ENCODE data around the gene MYOM1.

MYOM1 gene

DNA sequence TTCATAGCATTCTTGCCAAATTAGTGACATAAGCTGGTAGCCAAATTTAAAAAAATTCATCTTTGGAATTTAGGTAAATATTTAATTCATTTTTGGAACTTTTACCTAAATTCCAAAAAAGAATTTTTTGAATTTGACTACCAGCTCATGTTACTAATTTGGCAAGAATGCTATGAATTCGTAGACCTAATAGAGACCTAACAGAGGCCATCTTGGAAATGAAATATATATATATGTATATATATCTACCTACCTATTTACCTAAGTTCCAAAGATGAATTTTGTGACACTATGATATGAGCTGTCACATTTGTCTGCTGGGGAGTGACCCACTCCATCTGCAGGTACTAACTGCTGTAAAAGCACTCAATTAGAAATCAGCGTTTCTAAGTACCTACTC, 65.6 kb downstream of the MYOM1 start:
- no peak overlapping the region for H3K4me3 ChIP-seq (replicated peaks; ENCODE audit: low read depth, low read length)
- DNase-seq (ENCODE audit: extremely low read depth, low read depth): no peak
- TF ChIP-seq, protein P1, sequence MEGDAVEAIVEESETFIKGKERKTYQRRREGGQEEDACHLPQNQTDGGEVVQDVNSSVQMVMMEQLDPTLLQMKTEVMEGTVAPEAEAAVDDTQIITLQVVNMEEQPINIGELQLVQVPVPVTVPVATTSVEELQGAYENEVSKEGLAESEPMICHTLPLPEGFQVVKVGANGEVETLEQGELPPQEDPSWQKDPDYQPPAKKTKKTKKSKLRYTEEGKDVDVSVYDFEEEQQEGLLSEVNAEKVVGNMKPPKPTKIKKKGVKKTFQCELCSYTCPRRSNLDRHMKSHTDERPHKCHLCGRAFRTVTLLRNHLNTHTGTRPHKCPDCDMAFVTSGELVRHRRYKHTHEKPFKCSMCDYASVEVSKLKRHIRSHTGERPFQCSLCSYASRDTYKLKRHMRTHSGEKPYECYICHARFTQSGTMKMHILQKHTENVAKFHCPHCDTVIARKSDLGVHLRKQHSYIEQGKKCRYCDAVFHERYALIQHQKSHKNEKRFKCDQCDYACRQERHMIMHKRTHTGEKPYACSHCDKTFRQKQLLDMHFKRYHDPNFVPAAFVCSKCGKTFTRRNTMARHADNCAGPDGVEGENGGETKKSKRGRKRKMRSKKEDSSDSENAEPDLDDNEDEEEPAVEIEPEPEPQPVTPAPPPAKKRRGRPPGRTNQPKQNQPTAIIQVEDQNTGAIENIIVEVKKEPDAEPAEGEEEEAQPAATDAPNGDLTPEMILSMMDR (IDR thresholded peaks at IDR 0.05; ENCODE audit: low read depth, low read length, missing control alignments): no peak

DNA sequence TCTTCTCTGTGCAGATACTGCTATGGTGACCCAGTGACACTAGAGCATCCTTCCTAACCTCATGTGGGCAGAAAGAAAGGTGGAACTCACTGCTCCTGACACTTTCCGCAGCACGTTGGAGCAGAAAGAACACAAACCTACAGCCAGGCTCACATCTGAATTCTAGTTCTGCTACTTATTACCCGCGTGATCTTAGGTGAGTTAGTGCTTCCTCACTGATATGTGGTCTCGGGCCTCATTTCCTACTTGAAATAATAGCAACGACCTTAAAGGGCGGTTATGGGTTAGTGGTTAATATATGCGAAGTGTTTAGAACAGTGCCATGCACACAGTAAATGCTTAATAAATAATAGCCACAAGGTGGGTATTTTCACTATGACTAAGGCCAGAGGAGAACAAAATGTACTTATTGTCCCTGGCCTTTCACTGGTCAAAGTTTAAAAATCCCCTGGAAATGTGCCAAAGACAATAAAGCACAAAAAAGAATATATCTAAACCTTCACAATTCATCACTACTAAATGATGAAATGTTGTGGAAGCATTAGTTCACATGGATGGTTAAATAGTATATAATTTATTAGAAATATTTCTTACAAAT, 66.6 kb downstream of the MYOM1 start:
- DNase-seq (ENCODE audit: extremely low read depth, low read depth): no peak
- TF ChIP-seq, protein P1 (IDR thresholded peaks at IDR 0.05; ENCODE audit: low read depth, low read length, missing control alignments): no peak
- H3K4me3 ChIP-seq (replicated peaks; ENCODE audit: low read depth, low read length): no peak overlapping the region

DNA sequence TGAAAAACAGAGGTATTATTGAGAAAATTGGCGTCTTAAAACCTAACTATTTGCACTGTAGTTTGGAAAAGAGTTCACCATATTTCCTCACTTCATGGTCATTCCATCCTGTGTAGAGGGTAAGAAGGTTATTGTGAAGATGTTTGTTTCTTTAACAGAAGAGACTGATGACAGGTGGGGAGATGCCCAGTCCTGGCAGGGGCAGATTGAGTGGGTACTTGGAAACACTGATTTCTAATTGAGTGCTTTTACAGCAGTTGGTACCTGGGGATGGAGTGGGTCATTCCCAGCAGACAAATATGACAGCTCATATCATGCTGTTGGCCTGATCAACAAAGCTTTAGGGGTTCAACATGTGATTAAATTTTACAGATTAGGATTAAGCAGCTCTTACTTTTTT, 67.5 kb downstream of the MYOM1 start:
- no peak for DNase-seq (ENCODE audit: extremely low read depth, low read depth)
- no peak overlapping the region for H3K4me3 ChIP-seq (replicated peaks; ENCODE audit: low read depth, low read length)
- TF ChIP-seq, protein P1 (IDR thresholded peaks at IDR 0.05; ENCODE audit: low read depth, low read length, missing control alignments): no peak

DNA sequence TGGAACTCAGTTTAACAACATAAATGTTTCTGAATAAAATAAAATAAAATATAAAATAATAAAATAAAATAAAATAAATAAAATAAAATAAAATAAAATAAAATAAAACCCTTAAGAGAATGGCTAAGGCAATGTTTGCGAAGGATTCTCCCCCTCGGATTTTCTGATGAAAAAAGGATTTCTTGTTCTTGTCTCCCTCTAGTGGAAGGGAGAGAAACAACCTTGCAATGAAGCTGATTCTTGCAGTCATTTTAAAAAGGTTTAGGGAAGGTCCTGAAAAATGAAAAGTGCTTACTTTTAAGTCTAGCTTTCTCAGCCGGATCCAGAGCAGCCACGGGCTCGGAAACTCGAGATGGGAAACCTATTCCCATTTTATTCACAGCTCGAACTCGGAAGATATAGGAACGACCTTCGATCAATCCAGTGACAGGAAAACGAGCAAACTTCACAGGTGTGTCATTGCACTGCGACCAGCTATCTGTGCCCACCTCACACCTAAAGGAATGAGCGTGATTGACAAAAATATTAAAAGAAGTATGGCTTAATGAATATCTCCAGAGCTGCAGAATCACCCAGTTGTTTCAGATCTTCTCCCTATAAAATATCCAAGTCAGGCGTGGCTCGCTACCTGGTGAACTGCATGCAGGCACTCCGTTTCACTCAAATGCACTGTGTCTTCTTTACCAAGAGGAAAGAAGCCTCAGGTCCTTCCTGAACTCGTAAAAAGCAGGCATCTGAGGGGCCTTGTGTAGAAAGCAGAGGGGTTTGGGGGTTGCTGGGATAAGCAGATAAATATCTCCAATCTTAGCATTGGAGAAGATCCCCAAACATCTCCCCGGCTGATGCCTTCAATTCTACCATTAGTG, 68.1 kb downstream of the MYOM1 start:
- no peak overlapping the region for H3K4me3 ChIP-seq (replicated peaks; ENCODE audit: low read depth, low read length)
- TF ChIP-seq, protein P1 (IDR thresholded peaks at IDR 0.05; ENCODE audit: low read depth, low read length, missing control alignments): peak; percentile 65
- DNase-seq (ENCODE audit: extremely low read depth, low read depth): peak; percentile 11

DNA sequence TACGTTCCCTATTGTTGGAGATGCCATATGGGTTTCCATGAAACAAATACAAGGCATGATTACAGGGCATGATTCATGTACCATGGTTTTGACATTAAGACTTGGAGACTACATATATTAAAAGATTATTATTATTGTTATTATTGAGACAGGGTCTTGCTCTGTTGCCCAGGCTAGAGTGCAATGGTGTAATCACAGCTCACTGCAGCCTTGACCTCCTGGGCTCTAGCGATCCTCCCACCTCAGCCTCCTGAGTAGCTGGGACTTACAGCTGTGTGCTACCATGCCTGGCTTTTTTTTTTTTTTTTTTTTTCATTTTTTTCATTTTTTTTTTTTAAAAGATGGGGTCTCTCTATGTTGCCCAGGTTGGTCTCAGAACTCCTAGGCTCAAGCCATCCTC, 69.1 kb downstream of the MYOM1 start:
- no peak overlapping the region for H3K4me3 ChIP-seq (replicated peaks; ENCODE audit: low read depth, low read length)
- TF ChIP-seq, protein P1 (IDR thresholded peaks at IDR 0.05; ENCODE audit: low read depth, low read length, missing control alignments): no peak

DNA sequence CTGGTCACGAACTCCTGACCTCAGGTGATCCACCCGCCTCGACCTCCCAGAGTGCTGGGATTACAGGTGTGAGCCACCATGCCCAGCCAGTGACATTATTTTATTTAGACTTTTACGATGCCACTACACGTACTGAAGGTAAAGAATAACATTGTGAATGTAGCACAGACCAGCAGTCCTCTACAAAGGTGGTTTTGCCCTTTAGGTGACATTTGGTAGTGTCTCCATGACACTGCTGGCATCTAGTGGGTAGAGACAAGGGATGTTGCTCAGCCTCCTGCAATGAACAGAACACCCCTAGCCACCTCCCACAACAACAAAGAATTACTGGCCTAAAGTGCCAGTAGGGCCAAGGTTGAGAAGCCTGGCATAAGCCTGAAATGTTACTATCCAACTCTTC, 69.5 kb downstream of the MYOM1 start:
- no peak for DNase-seq (ENCODE audit: extremely low read depth, low read depth)
- TF ChIP-seq, protein P1 (IDR thresholded peaks at IDR 0.05; ENCODE audit: low read depth, low read length, missing control alignments): no peak
- no peak overlapping the region for H3K4me3 ChIP-seq (replicated peaks; ENCODE audit: low read depth, low read length)

More for the DNA sequence above, 69.1 kb downstream of the MYOM1 start:
- no peak for DNase-seq (ENCODE audit: extremely low read depth, low read depth)

Measured in HFF-Myc (cell line).